Amniotic epithelial cell (primary cell): ENCODE measurements around the gene POU2AF2.
A peak's percentile ranks its signal among the peaks of the same experiment; 100 is the strongest.
"Not testable (repeated sequence)": the region's sequence is repeated elsewhere in the genome, so short reads cannot be mapped to it uniquely, and the experiment has no call there.

Experiments used
- DNase-seq: peaks from one replicate; pipeline ENCODE4 v3.0.0-alpha.2; 2010; ENCODE audit warnings: low read depth

The POU2AF2 gene, protein sequence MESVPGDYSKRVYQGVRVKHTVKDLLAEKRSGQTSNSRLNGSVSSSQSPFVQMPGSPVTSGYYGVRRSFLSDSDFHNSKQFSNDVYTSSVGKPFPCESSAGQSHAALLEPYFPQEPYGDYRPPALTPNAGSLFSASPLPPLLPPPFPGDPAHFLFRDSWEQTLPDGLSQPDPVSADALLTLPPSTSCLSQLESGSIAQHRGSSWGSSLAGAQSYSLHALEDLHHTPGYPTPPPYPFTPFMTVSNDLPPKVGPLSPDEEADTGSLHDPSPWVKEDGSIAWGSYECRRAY

DNA sequence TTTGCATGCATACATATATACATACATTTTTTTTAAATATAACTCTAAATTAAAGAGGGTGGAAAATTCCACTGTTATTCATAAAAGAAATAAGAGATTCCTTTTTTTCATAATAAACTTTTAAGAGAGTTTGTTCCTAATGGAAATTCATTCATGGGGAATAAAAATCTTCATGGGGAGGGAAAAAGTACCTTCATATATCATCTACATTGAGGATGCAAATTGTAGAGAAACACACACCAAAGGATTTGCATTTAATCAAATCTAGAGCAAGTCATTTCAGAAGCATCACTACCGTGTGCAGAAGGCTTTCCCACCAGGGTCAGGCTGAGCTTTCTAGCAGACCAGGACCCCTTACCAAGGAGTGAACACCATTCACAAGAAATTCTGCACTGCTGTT is at the start of gene POU2AF2:
Gene POU2AF2, plus strand, starts transcription at position 301 of the 400 bp plus-strand sequence. CDS start 129 bp downstream, outside the sequence.
- no peak for DNase-seq

DNA sequence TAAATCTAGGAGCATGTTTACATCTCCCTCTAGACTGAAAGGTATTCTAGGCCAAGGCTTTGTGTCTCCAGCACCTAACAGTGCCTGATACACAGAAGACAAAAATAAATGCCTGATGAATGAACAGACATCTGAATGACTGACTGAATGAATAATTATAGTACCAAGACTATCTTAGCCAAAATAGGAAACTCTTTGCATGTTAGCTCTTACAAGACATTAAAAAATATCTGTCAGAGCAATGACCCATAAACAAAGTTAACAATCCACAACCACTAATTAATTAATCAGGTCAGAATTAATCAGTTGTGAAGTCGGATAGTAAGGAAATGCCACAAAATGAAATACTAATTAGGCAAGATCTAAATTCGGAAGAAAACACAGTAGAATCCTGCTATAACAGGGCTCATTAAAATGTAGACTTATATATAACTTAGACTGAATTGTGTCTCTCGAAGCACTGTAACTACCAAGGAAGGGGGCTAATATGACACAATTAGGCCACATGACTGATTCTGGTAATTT is 45.5 kb upstream of the POU2AF2 start:
- DNase-seq: no peak

DNA sequence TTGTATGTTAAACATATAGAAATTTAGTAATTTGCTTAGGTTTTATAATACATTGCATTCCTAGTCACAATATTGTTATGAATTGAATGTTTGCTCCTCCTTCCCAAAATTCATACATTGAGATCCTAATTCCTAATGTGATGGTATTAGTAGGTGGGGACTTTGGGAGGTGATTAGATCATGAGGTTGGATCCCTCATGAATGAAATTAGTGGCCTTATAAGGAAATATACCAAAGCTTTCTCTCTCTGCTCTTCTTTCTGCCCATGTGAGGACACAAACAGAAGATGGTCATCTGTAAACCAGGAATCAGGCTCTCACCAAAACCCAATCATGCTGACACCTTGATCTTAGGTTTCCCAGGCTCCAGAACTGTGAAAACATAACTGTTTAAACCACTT is 41.3 kb upstream of the POU2AF2 start:
- DNase-seq: no peak

DNA sequence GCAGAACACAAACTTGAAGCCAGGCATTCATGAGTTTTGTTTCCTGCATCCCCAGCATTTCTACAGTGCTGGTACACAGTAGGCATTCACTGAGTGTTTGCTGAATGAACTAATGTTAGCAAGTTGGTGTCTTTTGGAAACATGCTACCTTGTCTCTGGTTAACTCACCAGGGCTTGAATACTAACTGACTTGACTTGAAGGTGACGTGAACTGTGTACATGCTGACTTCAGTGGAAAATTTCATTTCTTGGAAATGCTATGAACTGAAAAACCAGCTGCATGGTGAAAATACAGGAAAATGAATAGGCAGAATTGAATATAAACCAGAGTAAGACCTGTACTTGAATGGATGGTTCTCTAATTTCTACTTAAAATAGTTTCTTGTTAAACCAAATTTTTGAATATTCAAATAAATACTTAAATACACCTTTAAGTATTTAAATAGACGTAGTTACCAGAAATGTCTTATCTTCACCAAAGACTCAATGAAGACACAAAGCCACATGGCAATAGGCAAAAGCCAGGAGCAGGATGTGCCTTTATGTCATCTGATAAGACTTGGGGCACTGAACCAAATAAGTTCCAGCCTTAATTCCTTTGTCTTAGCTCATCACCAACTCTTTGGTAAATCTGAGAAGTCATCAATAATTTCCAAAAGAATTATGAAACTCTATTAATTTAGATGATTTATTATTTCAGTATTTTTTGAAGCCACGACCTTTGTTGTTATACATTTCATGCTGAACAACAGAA is 39.7 kb upstream of the POU2AF2 start:
- DNase-seq: no peak

DNA sequence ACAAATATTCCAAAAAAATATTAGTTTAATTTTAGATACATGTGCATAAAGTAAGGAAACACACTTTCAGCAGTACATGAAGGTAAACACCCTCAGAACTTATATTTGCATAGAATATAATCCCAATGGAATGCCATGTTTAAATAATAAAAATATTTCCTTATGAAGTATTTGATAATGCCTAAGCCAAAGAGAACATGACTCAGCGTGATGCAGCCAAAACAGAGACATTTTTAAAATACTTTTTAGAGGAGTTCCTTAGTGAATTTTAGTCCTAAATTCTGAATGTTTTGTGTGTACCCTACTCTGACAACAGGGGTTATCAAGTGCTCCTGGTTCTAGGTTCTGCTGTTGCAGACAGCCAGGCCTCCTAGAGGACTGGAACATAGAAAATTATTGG is 39.1 kb upstream of the POU2AF2 start:
- DNase-seq: peak; percentile 68

DNA sequence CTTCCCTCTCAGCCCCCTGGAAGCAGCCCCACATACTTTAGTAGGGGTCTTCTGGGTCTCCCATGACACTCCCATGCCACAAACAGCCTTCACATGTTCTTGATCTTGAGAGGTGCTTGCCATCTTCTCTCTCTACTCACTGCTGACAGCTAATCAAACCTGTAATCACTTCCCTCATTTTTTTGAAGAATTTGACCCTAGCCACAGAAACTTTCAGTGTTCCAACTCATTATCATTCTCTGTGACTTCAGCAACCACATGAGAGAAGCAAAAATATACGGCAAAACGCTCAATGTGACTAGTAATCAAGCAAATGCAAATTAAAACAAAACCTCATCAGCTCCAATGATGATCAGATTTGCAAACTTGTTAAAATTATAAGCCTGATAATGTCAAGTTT is 38.3 kb upstream of the POU2AF2 start:
- DNase-seq: no peak

DNA sequence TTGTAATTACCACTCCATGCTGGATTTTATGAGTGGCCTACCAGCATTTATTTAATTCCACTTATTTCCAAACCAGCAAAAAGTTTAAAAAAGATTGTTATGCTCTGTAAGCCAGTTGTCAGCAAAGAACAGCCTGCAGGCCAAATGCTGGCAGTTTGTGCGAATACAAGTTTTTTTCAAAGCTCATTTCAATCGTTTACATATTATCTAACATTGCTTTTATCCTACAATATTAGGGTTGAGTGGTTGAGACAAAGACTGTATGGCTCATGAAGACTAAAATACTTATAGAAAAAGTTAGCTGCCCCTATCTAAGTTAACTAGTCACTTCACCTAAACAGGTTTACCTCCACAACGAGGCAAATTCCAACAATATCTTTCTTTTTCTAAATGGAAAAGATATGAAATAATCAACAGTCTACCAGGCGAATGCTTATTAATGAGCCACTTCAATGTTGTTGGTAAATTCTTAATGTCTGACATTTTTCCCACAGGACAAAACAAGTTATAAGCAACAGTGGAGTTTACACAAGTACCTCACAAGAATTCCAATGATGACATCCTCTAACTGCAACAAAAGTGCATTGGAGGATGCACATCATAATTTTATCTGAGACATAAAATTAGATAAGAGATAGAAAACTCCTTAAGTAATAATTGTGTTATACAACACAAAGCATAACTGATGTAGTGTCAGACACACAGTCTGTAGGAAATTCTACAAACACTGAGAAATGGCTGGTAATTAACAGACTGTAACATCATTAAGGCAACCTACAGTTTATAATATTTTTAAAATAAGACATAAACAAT is 35.8 kb upstream of the POU2AF2 start:
- peak; percentile 72 for DNase-seq

DNA sequence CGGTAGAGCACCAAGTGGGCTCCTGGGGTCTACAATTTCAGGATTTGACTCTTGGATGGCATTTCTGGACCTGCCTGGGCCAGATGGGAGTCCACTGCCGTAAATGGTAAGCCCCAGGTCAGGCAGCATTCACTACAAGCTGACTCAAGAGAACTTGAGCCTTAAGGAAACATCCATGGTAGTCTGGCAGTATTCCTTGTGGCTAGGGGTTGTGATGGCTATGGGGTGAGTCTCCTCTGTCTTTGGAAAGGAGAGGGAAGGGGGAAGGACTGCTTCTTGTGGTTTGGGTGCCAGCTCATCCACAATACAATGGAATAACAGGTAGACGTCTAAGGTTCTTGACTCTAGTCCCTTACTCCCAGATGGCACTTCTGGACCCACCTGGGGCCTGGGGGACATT is 32.3 kb upstream of the POU2AF2 start:
- no peak for DNase-seq

DNA sequence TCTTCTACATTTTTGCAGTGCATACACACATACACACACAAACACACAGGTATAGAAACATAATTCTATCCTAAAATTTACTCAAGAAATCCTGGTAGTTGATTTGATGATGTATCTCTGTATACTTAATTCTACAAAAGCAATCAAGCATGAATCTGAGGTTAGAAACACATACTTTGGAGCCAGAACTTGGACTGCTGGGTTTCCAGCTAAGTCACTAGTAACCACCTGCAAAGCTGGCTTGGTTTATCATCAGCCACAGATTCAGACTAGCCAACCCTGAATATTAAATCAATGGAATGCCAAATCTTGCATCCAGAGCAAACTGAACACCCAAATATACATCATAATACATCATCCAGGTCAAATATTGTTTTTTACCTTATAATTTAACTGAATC is 24.8 kb upstream of the POU2AF2 start:
- DNase-seq: no peak

DNA sequence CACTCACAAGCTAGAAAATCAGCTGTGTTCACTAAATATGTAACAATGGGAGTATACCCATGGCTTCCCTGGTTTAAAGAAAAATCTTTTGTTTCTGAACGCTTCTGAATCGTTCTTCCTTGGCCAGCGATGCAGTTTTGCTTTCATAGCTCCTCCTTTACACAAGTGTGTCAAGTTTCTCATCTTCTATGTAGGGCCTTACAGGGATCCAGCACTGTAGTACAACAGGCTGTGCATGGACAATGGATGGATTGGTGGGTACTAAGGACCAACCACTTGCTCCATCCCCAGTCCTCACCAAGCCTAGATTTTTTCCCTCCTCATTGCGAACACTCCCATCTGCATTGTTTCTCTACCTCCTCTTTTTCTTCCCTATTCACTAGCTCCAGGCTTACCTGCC is 24.3 kb upstream of the POU2AF2 start:
- DNase-seq: no peak

DNA sequence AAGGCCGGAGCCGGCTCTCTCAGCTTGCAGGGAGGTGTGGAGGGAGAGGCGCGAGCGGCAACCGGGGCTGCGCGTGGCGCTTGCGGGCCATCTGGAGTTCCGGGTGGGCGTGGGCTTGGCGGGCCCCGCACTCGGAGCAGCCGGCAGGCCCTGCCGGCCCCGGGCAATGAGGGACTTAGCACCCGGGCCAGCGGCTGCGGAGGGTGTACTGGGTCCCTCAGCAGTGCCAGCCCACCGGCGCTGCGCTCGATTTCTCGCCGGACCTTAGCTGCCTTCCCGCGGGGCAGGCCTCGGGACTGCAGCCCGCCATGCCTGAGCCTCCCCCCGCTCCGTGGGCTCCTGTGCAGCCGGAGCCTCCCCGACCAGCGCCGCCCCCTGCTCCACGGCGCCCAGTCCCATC is 23.6 kb upstream of the POU2AF2 start:
- DNase-seq: not testable (repeated sequence)

DNA sequence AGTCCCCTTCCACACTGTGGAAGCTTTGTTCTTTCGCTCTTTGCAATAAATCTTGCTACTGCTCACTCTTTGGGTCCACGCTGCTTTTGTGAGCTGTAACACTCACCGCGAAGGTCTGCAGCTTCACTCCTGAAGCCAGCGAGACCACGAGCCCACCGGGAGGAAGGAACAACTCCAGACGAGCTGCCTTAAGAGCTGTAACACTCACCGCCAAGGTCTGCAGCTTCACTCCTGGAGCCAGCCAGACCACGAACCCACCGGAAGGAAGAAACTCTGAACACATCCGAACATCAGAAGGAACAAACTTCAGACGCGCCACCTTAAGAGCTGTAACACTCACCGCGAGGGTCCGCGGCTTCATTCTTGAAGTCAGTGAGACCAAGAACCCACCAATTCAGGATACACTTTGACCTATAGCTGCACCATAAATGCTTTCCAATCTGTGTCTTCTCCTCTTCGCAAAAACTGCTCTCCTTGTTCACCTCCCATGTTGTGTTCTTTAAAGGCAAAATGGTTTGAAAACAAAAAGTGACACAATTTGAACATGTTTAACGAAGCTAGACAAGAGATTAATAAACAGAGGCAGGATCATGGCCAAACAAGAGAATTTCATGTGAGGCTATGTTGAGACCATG is 22.6 kb upstream of the POU2AF2 start:
- not testable (repeated sequence) for DNase-seq

DNA sequence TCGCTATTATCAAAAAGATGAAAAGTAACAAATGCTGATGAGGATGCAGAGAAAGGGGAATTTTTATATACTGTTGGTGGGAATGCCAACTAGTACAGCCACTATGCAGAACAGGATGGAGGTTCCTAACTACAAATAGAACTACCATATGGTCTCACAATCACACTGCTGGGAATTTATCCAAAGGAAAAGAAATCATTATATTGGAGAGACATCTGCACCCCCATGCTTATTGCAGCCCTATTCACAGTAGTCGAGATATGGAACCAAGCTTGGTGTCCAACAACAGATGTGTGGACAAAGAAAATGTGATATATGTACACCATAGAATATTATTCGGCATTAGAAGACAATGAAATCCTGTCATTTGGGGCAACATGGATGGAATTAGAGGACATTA is 19.6 kb upstream of the POU2AF2 start:
- DNase-seq: no peak

DNA sequence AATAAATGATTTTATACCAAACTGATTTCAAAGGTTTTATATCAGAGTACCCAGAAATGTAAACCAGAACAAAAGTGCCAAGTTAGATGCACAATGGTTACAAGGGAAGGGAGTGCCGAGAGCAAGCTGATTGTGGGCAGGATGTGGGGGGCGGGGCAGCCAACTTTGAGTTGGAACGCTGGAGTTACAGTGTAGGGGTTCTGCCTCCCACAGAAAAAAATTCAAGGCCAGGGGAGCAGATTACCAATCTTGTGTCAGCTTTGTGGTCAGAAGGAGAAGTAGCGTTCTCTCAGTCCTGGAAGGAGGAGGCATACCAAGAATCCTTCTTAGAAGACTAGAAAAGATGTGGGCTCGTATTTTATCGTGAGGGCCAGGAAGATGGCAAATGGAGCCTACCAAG is 15.9 kb upstream of the POU2AF2 start:
- DNase-seq: peak; percentile 90

DNA sequence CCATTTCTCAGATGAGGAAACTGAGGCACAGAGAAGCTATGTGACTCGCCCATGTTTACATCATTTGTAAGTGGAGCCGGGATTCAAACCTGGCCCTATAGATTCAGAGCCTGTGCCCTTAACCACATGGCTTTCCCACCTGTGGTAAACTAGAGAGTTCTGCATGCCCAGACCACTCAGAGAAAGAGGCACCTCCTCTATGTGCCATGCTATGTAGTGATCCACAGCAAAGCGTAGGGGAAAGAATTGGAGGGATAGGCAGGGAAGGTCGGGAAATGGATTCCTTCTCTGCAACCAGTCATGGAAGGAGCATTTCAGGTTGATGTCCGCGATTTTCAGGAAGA is 15.4 kb upstream of the POU2AF2 start:
- DNase-seq: no peak

DNA sequence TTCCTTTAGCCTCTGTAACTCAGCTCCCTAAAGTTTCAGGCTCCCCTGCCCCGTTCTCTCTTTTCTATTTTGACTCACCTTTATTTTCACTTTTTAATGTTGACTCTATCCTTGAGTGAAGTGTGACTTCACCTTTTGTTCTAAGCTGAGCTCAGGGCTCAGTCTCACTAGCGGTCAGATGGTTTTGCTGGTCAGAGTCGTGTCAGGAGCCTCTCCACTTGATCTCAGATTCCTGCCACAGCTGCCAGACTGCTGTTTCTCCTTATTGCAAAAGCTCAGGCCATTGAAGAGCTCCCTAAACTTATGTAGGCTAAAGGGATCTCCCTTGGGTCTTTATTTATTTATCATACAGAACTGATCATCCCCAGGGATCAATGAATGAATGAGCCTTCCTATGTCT is 13.7 kb upstream of the POU2AF2 start:
- DNase-seq: peak; percentile 30

DNA sequence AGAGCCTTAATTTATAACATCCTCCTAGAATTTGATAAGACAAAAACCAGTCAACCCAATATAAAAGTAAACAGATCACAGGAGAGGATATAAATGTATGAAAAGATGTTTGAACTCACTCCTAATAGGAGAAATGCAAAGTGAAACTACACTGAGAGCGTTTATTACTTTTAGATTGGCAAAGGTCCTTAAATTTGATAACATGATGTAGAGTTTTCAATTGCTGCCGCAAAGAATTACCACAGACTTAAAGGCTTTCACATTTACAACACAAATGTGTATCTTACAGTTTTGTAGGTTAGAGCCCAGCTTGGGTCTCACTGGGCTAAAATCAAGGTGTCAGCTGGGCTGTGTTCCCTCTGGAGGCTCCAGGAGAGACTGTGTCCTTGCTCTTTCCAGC is 9.1 kb upstream of the POU2AF2 start:
- DNase-seq: no peak

DNA sequence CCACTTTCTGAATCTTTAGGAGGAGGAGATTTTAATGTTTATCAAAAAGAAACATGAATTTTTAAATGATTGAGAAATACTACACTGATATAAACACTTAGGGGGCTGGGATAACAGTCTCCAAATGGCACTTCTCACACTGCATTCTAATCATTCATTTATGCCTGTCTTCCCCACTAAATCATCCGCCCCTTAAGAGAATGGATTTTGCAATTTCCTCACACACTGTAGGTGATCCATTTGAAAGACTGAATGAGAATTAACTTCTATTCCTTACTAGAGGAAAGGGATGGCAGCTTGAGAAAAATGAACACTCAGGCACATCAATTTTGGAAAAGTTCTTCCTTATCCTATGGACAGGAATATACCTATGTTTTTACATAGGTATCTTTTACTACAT is 7.6 kb upstream of the POU2AF2 start:
- DNase-seq: no peak

DNA sequence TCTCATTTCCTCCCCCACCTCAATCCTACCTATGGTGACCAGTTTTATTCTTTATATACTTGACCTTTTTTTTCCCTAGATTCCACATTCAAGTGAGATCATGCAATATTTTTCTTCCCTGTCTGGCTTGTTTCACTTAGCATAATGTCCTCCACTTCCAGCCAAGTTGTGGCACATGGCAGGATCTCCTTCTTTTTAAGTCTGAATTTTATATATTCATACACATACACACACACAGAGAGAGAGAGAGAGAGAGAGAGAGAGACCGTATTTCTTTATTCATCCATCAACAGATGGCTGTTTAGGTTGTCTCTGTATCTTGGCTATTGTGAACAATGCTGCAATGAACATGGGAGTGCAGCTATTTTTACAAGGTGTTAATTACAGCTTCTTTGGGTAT is 1.4 kb downstream of the POU2AF2 start:
- no peak for DNase-seq

DNA sequence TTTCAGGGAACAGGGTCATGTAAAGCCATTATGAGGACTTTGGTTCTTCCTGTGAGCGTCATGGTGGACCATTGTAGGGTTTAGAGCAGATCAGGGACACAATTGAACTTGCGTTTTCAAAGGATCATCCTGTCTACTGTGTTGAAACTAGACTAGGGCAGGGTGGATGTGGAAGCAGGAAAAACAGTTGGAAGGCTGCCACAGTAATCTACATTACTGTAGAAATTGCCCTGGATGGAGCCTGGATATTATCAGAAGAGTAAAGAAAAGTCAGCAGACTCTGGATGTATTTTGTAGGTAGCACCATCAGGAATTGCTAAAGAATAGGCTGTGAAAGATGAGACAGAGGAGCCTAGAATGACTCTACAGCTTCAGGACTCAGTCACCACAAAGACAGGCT is 5.4 kb downstream of the POU2AF2 start:
- peak; percentile 20 for DNase-seq

DNA sequence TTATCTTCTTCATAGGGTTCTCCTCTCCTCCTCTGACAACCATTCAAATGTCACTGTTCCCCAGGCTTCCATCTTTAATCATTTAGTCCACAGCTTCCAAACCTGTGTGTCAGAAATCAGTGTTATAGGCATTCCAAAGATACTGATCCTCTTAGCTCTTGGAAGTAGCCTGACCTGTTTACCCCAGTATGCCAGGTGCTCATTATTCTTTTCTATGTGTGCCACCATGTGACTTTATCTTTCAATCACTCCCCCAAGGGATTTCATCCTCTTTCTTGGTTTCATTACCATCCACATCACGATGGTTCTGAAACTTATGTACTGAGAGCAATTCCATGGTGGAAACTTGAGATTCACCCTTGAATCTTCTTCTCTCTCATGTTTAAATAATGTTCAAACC is 7.6 kb downstream of the POU2AF2 start:
- DNase-seq: no peak

DNA sequence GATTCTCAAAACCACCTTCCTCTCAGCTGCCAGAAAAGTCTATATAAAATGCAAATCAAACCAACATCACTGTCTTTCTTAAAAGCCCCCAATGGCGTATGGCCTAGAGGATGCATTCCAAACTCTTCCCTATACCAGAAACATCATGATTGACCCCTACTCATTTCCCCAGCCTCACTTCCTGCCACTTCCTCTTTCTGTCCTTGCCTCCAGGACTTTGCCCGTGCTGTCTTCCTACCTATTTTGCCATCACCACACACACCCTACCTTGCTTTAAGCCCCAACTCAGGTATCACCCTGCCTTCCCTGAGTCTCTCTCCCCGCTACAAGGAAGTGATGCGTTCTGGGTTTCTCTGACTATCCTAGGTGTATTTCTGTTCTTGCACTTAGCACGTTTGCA is 8.1 kb downstream of the POU2AF2 start:
- DNase-seq: no peak
